K562 (cell line): ENCODE data around the gene P2RY8. TPM values are rescaled to one million over a fixed set of nuclear protein-coding genes. Genes with fewer than 3 reads are reported as not detected.

Experiments used
- polyA plus RNA-seq, 8 experiments: library from polyadenylated mRNA; depleted of rRNA in 4 of 8; stranded (reverse) in 5 of 8; unstranded in 3 of 8; fragments of >200 nt; fragmentation: Nextera tagmentation in 2 of 8; fragmentation: Illumina TruSeq in 1 of 8; extraction: Ambion mirVana in 2 of 8; extraction: Trizol in 1 of 8; gene quantifications; 2 replicates each; pipeline versions ENCODE4 v1.2.1 to v1.2.3, GENCODE V29; 2011 to 2014; ENCODE audit warnings: inconsistent platforms in 1 of 8, missing spikeins in 1 of 8
- total RNA-seq, 7 experiments: library from RNA; depleted of rRNA in 6 of 7; stranded (reverse); fragments of >200 nt in 6 of 7; fragmentation: Illumina TruSeq in 2 of 7; extraction: Trizol in 2 of 7; gene quantifications; 2 replicates each; pipeline versions ENCODE4 v1.2.1 to v1.2.3, GENCODE V29; 2011 to 2021; ENCODE audit warnings: low replicate concordance in 1 of 7
- TF ChIP-seq, protein P1 (sequence below): fragments of 450-650 bp; IDR thresholded peaks from 2 replicates; pipeline ENCODE4 v1.6.1; 2016; ENCODE audit warnings: mild to moderate bottlenecking, moderate library complexity

Gene P2RY8
- total and polyA plus RNA-seq, 9 of the 15 experiments (the other 6 are each of a cell fraction or from before 2014, with no cell fraction given), result 0.04 to 0.69 (median 0.08) TPM; not detected in 3

DNA sequence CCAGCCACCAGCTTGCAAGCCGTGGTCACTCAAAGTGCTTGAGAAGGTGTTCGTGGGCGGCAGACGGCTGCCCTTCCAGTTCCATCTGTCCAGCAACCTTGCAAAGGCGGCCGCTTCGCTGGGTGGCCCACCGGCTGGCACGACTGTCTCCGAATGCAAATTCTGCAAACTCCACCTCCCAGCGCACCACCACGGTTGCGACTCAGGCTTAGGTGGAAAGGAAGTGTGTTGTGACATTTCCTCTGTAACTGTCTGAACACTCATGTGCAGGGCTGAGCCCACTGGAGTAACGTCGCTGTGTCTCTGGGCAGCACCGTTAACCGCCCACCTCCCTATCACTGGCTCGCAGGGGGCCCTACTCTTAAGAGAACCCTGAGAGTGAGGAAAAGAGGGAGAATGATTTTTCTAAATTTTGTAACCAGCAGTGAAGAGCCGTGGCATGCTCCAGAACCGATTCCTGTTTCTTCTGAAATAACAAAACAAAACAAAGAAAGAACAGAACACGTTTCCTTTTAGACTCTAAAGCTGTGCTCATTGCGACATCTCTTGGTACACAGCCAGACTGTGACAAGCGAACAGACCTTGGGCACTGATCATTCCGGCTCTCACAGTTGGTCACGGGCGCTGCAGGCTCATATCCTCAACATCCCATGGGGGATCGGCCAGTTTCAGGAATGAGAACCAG lies at the start of gene P2RY8 (continued):
- TF ChIP-seq, protein P1, sequence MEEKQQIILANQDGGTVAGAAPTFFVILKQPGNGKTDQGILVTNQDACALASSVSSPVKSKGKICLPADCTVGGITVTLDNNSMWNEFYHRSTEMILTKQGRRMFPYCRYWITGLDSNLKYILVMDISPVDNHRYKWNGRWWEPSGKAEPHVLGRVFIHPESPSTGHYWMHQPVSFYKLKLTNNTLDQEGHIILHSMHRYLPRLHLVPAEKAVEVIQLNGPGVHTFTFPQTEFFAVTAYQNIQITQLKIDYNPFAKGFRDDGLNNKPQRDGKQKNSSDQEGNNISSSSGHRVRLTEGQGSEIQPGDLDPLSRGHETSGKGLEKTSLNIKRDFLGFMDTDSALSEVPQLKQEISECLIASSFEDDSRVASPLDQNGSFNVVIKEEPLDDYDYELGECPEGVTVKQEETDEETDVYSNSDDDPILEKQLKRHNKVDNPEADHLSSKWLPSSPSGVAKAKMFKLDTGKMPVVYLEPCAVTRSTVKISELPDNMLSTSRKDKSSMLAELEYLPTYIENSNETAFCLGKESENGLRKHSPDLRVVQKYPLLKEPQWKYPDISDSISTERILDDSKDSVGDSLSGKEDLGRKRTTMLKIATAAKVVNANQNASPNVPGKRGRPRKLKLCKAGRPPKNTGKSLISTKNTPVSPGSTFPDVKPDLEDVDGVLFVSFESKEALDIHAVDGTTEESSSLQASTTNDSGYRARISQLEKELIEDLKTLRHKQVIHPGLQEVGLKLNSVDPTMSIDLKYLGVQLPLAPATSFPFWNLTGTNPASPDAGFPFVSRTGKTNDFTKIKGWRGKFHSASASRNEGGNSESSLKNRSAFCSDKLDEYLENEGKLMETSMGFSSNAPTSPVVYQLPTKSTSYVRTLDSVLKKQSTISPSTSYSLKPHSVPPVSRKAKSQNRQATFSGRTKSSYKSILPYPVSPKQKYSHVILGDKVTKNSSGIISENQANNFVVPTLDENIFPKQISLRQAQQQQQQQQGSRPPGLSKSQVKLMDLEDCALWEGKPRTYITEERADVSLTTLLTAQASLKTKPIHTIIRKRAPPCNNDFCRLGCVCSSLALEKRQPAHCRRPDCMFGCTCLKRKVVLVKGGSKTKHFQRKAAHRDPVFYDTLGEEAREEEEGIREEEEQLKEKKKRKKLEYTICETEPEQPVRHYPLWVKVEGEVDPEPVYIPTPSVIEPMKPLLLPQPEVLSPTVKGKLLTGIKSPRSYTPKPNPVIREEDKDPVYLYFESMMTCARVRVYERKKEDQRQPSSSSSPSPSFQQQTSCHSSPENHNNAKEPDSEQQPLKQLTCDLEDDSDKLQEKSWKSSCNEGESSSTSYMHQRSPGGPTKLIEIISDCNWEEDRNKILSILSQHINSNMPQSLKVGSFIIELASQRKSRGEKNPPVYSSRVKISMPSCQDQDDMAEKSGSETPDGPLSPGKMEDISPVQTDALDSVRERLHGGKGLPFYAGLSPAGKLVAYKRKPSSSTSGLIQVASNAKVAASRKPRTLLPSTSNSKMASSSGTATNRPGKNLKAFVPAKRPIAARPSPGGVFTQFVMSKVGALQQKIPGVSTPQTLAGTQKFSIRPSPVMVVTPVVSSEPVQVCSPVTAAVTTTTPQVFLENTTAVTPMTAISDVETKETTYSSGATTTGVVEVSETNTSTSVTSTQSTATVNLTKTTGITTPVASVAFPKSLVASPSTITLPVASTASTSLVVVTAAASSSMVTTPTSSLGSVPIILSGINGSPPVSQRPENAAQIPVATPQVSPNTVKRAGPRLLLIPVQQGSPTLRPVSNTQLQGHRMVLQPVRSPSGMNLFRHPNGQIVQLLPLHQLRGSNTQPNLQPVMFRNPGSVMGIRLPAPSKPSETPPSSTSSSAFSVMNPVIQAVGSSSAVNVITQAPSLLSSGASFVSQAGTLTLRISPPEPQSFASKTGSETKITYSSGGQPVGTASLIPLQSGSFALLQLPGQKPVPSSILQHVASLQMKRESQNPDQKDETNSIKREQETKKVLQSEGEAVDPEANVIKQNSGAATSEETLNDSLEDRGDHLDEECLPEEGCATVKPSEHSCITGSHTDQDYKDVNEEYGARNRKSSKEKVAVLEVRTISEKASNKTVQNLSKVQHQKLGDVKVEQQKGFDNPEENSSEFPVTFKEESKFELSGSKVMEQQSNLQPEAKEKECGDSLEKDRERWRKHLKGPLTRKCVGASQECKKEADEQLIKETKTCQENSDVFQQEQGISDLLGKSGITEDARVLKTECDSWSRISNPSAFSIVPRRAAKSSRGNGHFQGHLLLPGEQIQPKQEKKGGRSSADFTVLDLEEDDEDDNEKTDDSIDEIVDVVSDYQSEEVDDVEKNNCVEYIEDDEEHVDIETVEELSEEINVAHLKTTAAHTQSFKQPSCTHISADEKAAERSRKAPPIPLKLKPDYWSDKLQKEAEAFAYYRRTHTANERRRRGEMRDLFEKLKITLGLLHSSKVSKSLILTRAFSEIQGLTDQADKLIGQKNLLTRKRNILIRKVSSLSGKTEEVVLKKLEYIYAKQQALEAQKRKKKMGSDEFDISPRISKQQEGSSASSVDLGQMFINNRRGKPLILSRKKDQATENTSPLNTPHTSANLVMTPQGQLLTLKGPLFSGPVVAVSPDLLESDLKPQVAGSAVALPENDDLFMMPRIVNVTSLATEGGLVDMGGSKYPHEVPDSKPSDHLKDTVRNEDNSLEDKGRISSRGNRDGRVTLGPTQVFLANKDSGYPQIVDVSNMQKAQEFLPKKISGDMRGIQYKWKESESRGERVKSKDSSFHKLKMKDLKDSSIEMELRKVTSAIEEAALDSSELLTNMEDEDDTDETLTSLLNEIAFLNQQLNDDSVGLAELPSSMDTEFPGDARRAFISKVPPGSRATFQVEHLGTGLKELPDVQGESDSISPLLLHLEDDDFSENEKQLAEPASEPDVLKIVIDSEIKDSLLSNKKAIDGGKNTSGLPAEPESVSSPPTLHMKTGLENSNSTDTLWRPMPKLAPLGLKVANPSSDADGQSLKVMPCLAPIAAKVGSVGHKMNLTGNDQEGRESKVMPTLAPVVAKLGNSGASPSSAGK, result no peak
- TF ChIP-seq, all 486 proteins: peak for 7
